Measurements from ENCODE around the gene EPGN.

DNA sequence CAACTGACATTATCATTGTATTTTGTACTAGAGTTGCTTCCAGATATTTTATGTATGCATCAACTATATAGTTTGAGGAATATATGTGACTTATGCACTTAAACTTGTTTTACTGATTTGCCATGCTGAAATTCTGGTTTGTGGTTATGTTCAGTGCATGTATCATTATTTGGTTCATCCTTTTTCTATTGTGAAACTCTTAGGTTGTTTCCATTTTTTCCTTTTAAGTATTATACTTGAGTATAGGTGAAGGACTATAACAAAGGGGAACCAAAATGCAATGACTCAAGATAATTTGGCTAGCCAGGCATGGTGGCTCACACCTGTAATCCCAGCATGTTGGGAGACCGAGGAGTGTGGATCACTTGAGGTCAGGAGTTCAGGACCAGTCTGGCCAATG lies 21.1 kb upstream of the EPGN start:
- TF ChIP-seq, protein P1, sequence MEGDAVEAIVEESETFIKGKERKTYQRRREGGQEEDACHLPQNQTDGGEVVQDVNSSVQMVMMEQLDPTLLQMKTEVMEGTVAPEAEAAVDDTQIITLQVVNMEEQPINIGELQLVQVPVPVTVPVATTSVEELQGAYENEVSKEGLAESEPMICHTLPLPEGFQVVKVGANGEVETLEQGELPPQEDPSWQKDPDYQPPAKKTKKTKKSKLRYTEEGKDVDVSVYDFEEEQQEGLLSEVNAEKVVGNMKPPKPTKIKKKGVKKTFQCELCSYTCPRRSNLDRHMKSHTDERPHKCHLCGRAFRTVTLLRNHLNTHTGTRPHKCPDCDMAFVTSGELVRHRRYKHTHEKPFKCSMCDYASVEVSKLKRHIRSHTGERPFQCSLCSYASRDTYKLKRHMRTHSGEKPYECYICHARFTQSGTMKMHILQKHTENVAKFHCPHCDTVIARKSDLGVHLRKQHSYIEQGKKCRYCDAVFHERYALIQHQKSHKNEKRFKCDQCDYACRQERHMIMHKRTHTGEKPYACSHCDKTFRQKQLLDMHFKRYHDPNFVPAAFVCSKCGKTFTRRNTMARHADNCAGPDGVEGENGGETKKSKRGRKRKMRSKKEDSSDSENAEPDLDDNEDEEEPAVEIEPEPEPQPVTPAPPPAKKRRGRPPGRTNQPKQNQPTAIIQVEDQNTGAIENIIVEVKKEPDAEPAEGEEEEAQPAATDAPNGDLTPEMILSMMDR (IDR thresholded peaks at IDR 0.05), result no peak
- TF ChIP-seq POLR2A (IDR thresholded peaks at IDR 0.05), result no peak

All from lower leg skin (tissue), 3 donors.